HG03575 (cell line): ENCODE data around the gene GRIA1.

Source experiments
- ATAC-seq: cut with Tn5 transposase; IDR thresholded peaks from one replicate; pipeline ENCODE4 v1.9.1; 2021; ENCODE audit not compliant: unreplicated experiment, insufficient number of reproducible peaks, low FRiP score; ENCODE audit errors: extremely low read depth

GRIA1 gene

GRCh38 chr5:153791339-153791738 lies 300.9 kb downstream of the GRIA1 start:
- ATAC-seq: no peak

DNA sequence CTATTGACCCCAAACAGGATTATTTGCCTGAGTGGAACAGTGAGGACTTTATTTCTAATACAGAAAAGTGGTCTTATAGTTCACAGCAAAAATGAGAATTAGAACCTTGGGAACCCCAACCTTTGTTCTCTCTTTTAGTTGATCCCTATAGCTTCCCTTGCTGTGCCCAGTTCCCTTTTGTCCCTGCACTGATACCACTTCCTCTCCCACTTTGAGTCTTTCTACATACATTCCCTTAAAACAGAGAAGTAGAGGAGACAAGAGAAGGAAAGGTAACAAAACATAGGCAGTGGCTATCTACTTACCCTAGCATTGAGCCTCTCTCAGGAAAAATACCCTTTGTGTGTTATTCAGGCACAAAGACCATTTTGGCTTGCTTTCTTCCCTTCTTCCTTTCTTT lies 301.8 kb downstream of the GRIA1 start:
- no peak for ATAC-seq

DNA sequence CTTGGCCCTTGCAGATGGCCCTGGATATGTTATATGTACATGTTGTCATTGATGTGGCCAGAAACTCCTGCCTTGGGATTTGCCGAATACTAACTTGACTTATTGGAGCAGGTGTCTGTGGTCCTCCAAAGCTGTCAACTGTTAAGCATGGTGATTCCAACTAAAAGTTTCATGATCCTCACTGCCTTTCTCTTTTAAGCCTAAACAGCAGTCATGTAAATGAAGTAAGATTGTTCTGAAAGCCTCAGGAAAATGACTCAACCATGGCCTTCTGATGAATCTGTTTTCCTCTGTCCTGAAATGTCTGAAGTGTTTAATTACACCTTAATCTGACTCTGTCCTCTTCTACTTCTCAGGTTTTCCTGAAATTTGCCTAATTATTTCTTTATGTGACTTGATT lies 303.2 kb downstream of the GRIA1 start:
- ATAC-seq: no peak

GRCh38 chr5:153794327-153794726 lies 303.9 kb downstream of the GRIA1 start:
- ATAC-seq: no peak

- no peak for ATAC-seq
These were observed 306.1 kb downstream of the GRIA1 start for GRCh38 chr5:153796527-153796926.

DNA sequence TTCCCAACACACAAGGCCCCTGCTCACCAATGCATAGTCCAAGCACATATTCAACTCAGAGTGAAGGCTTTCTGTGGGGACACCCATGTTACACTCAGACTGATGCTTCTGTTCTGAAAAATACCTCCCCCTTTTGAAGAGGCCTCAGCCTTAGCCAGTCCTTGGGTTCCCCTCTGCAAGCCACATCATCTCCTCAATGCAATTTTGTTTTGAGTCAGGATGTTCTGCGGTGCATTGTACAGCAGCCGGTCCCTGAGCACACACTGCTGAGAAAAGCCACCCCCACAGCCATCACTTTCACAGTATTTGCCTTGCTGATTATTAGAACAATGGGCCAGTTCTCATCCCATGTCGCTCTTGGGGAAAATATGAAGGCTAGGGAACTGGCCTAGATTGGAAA lies 307.0 kb downstream of the GRIA1 start:
- peak; percentile 67 for ATAC-seq

DNA sequence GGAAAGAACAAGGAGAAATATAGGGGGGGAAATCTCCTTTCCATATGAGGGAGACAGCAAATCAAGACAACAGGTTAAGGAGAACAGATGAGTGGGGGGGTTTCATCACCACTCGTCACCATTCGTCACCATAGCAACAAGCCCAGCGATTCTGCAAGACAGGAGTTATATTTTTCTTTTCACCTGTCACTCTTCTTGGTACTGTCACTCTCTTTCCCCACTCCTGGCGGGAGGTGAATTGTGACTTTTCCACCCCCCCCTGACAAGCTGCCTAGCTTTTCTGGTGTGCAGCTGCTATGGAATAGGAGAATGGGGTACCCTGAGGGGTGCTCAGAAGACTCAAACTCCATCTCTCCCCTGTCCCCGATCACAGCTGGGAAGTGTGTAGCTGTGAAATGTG lies 308.4 kb downstream of the GRIA1 start:
- no peak for ATAC-seq

- ATAC-seq: no peak
These were observed 309.0 kb downstream of the GRIA1 start for GRCh38 chr5:153799466-153799865.

- no peak for ATAC-seq
These were observed 311.8 kb downstream of the GRIA1 start for GRCh38 chr5:153802050-153802821.

DNA sequence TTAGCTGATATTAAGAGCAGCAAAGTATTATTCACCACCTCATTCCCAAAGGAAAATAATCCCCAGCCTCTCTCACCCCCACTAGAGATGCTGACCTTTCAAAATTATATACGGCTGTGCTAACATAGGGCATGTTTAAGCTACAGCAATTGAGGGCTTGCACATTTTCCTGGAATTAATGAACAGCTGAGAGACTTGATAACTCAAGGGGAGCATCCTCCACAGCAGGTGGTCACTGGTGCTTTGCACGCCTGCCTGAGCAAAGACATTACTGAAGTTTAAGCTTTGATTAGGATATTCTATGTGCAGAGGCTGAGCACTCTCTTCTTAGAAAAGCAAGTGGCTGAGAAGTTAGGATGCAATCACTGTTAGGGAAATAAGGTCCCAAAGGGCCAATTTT lies 317.3 kb downstream of the GRIA1 start:
- ATAC-seq: no peak

GRCh38 chr5:153809166-153809565 lies 318.7 kb downstream of the GRIA1 start:
- ATAC-seq: no peak

GRCh38 chr5:153813901-153814300 lies 323.4 kb downstream of the GRIA1 start:
- no peak for ATAC-seq

DNA sequence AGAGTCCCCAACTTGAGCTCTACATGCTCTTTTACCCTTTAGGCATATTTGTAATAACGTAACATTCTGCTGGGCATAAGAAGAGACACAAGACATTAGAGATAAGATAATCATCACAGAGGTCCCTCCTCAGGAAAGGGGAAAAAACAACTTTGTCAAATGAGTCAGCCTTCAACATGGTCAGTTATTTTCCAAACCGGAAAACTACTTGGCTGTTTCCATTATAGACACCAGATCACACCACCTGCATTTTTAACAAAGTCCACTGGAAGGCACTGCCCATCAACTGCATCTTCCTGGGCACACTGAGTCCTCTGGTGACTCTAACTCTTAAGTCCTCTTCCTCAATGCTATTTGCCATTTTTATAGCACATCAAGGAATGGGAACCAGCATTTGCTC lies 326.4 kb downstream of the GRIA1 start:
- no peak for ATAC-seq

DNA sequence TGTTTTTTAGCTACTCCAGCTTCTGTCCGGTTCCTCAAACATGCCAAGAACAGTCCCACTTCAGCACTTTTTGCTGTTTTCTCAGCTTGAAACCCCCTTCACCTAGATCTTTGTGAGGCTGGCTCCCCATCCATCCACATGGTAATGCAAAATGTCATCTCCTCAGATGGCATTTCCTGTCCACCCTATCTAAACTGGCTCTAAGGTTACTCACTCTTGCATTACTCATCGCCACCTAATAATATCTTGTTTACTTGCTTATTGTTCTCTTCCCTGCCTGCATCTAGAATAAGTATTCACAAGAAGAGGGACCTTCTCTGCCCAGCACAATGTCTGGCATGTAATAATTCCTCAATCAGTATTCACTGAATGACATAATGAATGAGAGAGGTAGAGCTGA lies 328.2 kb downstream of the GRIA1 start:
- ATAC-seq: no peak

- ATAC-seq: no peak
These were observed 332.6 kb downstream of the GRIA1 start for GRCh38 chr5:153823036-153823435.

GRCh38 chr5:153824909-153825308 lies 334.4 kb downstream of the GRIA1 start:
- ATAC-seq: no peak

- ATAC-seq: no peak
These were observed 336.9 kb downstream of the GRIA1 start for GRCh38 chr5:153827397-153827796.

GRCh38 chr5:153829510-153830065 lies 339.1 kb downstream of the GRIA1 start:
- ATAC-seq: no peak

DNA sequence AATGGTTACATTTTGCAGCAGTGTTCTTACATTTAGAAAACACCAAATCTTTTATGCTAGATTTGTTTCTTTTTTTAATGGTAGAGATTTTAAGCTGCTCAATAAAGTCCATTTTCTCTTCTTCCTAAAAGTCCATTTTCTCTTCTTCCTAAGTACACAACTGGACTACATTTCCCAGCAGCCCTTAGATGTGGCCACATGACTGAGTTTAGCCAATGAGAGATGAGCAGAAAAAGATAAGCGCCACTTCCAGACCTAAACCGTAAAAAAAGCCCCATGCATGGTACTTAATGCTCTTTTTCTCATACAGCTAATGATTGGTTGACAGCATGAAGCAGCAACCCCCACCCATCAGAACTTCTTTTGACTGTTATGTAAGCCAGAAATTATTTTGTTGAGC lies 341.5 kb downstream of the GRIA1 start:
- no peak for ATAC-seq

DNA sequence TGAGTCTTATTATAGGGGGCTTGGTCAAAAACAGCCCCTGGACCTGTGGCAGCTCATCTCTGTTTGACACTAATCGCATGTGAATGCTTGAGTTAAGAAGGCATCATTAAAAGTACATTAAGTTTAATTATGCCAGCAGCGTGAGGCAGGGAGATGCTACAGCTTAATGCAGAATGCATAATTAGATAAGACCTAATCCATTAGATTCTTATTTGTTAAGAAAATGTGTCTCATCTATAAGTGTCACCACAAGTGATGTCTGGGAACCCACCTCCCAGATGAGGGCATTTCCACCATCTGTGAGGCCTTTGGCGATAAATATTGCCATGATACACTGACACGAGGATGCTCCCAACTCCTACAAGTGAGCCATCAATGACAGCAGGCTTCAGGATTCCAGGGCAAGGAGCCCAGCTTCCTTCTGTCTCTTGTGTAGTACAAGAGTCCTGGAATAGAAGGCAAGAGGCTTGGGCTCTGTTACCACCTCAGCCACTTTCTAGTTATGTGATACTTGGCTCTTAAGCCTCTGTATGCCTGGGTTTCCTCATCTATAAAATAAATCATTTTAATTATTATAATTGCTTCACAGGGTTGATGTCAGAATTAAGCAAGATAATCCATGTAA lies 345.5 kb downstream of the GRIA1 start:
- no peak for ATAC-seq
